Endothelial cell of umbilical vein (primary cell): ENCODE data around the gene KMT5C.

ENCODE experiments used
- FOS ChIP-seq: IDR thresholded peaks from 2 replicates; pipeline ENCODE4 v1.6.1; 2011; ENCODE audit warnings: mild to moderate bottlenecking, low read length, moderate library complexity, borderline replicate concordance; ENCODE audit not compliant: insufficient read depth
- JUN ChIP-seq: IDR thresholded peaks from 2 replicates; pipeline ENCODE4 v1.6.1; 2011; ENCODE audit warnings: borderline replicate concordance, low read depth; ENCODE audit not compliant: insufficient read length, insufficient read depth
- MYC ChIP-seq: IDR thresholded peaks from one replicate; pipeline ENCODE4 v1.6.1; 2011; ENCODE audit warnings: mild to moderate bottlenecking, low read depth, low read length
- POLR2A ChIP-seq: IDR thresholded peaks from 2 replicates; pipeline ENCODE4 v1.6.1; 2012; ENCODE audit warnings: low read depth, mild to moderate bottlenecking, control low read depth, low read length
- TF ChIP-seq, protein P1 (sequence below), 2 donors: IDR thresholded peaks; 1 replicate in 1 of 2; 2 replicates in 1 of 2; pipeline ENCODE4 v1.5.1; 2011; ENCODE audit warnings: low read length in 2 of 2, mild to moderate bottlenecking in 2 of 2, moderate library complexity in 2 of 2, control low read depth in 1 of 2, inconsistent platforms in 1 of 2, low read depth in 1 of 2; ENCODE audit not compliant: insufficient read depth in 1 of 2; ENCODE audit errors: extremely low read depth in 1 of 2

- no peak for TF ChIP-seq POLR2A
- TF ChIP-seq, protein P1, sequence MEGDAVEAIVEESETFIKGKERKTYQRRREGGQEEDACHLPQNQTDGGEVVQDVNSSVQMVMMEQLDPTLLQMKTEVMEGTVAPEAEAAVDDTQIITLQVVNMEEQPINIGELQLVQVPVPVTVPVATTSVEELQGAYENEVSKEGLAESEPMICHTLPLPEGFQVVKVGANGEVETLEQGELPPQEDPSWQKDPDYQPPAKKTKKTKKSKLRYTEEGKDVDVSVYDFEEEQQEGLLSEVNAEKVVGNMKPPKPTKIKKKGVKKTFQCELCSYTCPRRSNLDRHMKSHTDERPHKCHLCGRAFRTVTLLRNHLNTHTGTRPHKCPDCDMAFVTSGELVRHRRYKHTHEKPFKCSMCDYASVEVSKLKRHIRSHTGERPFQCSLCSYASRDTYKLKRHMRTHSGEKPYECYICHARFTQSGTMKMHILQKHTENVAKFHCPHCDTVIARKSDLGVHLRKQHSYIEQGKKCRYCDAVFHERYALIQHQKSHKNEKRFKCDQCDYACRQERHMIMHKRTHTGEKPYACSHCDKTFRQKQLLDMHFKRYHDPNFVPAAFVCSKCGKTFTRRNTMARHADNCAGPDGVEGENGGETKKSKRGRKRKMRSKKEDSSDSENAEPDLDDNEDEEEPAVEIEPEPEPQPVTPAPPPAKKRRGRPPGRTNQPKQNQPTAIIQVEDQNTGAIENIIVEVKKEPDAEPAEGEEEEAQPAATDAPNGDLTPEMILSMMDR (IDR thresholded peaks at IDR 0.05; ENCODE audit: extremely low read depth in 1 of 2, insufficient read depth in 1 of 2, low read depth in 1 of 2, low read length in 2 of 2), result no peak
- TF ChIP-seq FOS, result no peak
- no peak for TF ChIP-seq JUN
- no peak for TF ChIP-seq MYC
Observed at GRCh38 chr19:55305491-55305890, 34.2 kb upstream of the KMT5C start.
